Islet of Langerhans (tissue), 1 donor: Measurements from ENCODE around the gene MMP24.
"Not testable (repeated sequence)": the region's sequence is repeated elsewhere in the genome, so short reads cannot be mapped to it uniquely, and the experiment has no call there.

Experiments used
- FAIRE-seq: peaks from one replicate; lab custom pipeline; 2011; peaks lifted over from hg19 to GRCh38; lab: Jason Lieb, UNC

Gene MMP24

DNA sequence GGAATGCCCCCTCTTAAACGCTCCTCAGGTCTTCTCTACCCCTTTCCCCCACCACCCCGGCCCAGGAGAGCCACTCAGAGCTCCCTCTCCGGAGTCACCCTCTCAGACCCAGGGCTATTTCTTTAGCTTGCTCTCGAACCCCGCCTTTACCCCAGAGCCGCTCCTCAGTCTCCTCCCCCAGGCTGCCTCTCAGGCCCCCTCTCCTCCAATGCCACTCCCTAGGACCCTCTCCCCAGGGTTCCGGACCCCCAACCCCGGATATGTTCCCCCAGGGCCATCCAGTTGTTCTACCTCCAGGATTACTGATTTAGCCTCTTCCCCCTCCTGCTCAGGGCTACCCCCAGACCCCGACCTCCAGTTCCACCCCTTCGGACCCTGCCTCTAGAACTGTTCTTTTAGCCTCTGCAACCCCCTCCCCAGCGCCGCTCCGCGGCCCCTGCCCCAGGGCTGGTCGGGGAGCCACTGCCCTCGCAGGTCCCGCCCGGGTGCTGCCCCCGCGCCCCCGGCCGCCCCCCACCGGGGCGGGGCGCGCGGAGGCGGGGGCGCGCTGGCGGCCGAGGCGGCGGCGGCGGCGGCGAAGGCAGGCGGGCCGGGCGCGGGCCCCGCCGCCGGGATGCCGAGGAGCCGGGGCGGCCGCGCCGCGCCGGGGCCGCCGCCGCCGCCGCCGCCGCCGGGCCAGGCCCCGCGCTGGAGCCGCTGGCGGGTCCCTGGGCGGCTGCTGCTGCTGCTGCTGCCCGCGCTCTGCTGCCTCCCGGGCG lies at the start of gene MMP24:
MMP24 (plus strand) TSS at position 565 of the 758 bp plus-strand sequence; CDS start at position 614, 49 bp downstream.
- FAIRE-seq: no peak

DNA sequence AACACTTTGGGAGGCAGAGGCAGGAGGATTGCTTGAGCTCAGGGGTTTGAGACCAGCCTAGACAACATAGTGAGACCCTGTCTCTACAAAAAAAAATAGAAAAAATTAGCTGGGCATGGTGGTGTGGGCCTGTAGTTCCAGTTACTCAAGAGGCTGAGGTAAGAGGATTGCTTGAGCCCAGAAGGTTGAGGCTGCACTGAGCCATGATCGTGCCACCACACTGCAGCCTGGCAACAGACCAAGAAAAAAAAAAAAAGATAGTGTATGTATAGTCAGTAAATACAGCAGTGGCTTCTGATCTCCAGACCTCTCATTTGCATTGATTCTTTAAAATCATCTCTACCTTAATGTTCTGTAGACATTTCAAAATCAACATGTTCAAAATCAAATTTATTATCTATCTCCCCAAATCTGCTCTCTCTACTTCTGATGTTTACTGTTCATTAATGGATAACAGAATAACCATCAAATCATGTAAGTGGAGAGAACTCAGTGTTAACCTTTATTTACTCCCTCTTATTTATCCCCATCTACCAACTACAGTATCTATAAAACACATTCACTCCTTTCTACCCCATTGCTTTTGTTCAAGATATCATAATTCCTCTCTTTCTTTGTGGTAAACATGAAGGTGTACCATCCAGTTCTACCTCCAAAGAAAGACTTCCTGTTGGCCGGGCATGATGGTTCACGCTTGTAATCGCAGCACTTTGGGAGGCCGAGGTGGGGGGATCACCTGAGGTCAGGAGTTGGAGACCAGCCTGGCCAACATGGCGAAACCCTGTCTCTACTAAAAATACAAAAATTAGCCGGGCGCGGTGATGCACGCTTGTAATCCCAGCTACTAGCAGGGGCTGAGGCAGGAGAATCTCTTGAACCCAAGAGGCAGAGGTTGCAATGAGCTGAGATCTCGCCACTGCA lies 46.9 kb upstream of the MMP24 start:
- no peak for FAIRE-seq

DNA sequence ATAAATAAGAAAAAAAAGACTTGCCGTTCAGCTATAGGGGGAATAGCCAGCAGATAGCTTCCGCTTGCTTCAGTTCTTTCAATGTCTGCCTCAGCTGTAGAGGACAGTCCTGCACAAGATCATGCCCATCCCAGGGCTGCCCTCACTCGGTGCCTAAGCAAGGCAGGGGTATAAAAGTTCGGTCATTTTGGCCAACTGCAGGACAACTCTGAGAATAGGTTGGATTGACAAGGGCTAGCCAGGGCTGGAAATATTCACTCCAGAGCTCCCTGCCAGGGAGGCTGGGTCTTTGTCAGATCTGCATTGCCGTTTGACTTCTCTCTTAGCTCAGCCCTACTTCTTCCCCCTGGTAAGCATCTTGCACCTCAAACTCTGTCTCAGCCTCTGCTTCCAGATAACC lies 46.2 kb upstream of the MMP24 start:
- no peak for FAIRE-seq

DNA sequence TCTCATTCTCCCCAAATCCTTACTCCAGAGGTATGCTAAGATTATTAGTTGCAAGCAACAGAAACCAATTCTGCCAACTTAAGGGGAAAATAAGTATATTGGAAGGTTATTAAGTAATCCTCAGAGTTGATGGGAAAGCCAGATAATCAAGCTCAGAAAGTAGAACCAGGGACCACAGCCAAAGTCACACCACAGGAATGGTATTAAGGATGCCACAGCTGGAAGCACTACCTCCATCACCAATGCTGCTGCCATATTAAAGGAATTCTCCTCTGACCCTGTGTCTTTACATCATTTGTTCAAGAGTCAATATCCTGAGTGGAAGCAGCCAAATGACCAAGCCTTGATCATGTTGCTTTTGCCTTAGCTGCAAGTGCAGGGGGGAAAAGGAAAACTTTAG lies 44.8 kb upstream of the MMP24 start:
- no peak for FAIRE-seq

DNA sequence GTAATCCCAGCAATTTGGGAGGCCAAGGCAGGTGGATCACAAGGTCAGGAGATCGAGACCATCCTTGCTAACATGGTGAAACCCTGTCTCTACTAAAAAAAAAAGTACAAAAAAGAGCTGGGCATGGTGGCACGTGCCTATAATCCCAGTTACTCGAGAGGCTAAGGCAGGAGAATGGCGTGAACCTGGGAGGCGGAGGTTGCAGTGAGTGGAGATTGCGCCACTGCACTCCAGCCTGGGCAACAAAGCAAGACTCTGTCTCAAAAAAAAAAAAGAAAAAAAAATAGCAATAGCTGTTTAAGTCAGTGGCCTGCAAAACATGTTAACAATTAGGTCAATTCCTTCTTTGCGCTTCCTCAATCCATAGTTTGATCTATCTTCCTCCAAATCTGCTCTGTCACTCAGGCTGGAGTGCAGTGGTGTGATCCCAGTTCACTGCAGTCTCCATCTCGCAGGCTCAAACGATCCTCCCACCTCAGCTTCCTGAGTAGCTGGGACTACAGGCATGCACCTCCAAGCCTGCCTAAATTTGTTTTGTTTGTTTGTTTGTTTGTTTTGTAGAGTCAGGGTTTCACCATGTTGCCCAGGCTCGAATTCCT lies 39.7 kb upstream of the MMP24 start:
- FAIRE-seq: not testable (repeated sequence)

DNA sequence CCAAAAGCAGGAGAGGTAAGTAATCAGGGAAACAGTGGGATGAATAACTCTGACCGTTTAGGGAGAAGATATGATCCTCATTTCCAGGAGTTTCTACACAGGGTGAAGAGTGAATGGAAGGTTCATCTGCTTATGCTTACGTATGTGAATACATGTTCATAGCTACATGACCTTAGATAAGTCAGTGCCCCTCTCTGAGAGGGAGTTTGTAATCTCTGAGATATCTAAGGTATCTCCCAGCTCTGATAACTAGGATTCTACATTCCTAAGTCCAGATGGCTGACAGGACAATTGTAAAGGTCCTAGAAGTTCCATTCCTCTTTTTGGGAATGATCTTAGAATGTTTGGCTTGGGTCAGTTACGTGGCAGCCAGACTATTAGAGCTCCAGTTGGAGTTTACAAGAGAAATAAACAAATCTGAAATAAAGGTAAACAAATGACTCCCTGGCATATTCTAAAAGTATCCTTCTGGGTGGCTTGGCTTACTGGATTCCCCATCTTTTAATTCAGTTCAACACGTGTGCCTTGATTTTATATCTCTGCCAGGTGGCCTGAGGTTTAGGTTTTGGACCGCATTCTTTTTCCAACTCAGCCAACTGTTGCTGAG lies 38.8 kb upstream of the MMP24 start:
- FAIRE-seq: no peak

DNA sequence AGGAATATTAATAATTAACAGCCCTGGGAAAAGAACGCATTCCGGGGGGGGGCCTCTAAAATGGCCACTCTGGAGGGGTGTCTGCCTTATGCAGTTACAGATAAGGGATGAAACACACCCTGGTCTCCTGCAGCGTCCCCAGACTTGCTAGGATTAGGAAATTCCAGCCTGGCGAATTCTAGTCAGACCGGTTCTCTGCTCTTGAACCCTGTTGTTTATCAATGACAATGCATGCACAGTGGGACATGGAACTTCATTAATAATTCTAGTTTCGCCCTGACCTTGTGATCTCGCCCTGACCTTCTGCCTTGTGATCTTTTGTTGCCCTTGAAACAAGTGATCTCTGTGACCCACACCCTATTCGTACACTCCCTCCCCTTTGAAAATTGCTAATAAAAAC lies 37.3 kb upstream of the MMP24 start:
- not testable (repeated sequence) for FAIRE-seq

DNA sequence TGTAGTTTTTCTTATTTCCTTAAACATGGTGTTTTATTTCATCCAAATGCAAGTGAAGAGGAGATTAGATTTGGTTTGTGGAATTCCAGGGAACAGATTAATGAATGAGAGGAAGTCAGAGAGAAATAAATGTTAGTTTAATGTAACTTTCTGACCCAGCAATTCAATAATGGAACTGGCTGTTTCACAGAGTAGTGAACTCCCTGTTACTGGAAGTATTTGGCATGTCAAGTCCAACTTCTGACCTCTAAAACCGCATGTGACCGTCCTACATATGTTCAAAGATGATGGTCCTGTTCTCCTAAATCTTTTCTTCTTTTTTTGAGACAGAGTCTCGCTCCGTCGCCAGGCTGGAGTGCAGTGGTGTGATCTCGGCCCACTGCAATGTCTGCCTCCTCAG lies 35.9 kb upstream of the MMP24 start:
- FAIRE-seq: no peak

DNA sequence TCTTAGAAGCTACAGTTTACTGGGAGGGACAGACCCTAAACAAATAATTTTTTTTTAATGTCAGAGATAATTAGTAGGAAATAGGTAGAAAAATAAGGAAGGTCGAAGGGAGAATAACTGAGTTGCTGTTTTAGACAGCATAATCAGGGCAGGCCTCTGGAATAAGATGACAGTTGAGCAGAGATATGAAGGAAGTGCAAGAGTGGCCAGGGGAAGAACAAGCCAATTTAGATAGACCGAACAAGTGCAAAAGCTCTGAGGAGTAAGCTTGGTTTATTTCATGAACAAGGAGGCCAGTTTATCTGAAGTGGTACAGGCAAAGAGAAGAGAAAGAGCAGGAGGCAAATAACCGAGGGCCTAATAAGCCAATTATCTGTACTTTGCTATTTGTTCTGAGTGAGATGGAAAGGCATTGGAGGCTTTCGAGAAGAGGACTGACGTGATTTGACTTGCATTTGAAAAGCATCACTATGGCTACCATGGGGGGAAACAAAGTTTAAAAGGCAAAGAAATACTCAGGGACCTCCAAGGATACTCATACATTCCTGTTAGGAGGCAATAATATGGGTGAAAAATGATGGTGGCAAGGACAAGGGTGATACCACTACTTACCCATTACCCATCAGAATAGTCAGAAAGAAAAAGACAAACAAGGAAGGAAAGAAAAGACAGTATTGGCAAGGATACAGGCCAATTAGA lies 34.9 kb upstream of the MMP24 start:
- FAIRE-seq: no peak

DNA sequence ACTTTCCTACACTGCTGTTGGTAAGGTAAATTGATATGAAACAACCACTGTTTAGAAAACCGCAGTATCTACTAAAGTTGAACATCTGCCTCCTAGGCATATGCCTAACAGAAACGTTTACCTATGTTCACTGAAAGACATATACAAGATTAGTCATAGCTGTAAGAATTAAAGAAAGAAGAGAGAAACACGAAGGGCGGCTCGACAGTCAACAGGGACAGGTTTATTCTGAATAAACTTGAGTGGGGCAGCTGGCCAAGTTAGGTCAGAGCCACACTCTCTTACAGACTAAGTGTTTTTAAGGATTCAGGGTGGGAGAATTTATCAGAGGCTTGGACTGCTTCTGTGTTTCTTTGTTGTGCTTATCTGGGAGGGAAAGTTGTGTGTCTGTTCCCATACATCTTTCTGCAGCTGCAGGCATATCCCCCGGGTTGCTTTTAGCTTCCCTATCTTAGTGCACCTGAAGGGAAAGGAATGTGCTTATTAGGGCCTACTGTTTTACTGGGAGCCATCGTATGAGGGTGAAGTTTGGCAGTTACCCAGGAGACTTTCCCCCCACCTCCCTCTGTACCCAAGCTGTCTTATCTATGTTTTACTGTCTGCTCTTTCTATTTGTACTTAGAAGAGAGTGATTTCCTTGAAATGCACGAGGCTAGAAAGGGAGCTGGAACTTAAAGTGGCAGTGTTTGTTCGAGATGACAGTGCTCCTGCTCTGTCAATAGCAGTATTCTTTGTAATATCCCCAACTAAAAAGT lies 34.2 kb upstream of the MMP24 start:
- FAIRE-seq: no peak

DNA sequence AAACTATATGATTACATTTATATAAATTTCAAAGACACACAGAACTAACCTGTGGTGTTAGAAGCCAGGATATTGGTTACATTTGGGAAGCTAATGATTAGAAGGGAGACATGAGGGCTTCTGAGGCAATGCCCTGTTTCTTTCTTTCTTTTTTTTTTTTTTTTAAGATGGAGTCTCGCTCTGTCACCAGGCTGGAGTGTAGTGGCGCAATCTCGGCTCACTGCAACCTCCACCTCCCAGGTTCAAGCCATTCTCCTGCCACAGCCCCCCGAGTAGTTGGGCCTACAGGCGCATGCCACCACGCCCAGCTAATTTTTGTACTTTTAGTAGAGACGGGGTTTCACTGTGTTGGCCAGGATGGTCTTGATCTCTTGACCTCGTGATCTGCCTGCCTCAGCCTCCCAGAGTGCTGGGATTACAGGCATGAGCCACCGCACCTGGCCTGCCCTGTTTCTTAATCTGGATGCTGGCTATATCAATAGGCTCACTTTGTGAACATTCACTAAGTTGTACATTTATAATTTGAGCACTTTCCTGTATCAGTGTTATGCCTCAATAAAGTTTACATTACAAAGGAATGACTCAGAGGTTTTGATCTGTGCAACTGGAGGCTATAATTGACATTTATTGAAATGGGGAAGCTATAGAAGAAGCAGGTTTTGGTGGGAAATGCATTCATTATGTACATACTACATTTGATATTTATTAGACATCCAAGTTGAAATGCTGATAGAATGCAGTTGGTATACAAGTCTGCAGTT lies 33.3 kb upstream of the MMP24 start:
- not testable (repeated sequence) for FAIRE-seq

DNA sequence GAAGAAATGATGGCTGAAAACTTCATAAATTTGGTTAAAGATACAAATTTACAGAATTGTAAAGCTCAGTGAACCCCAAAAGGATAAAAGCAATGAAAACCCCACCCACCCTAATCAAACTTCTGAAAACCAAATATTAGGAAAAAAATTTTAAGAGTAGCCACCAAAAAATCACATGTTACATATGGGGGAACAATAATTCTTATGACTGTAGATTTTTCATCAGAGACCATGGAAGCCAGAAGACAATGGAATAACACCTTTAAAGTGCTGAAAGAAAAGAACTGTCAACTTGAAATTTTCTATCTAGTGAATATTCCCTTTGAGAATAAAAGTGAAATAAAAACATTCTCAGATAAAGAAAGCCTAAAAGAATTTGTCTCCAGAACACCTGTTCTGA lies 30.2 kb upstream of the MMP24 start:
- no peak for FAIRE-seq

DNA sequence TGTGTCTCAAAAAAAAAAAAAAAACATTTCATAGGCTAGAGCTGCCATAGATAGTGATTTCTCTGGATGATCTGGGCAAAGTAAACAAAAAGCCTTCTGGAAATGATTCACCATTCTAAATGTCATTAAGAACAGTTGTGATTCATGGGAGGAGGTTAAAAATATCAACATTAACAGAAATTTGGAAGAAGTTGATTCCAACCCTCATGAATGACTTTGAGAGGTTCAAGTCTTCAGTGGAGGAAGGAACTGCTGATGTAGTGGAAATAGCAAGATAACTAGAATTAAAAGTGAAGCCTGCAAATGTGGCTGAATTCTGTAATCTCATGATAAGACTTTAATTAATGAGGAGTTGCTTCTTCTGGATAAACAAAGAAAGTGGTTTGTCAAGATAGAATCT lies 26.8 kb upstream of the MMP24 start:
- FAIRE-seq: no peak

DNA sequence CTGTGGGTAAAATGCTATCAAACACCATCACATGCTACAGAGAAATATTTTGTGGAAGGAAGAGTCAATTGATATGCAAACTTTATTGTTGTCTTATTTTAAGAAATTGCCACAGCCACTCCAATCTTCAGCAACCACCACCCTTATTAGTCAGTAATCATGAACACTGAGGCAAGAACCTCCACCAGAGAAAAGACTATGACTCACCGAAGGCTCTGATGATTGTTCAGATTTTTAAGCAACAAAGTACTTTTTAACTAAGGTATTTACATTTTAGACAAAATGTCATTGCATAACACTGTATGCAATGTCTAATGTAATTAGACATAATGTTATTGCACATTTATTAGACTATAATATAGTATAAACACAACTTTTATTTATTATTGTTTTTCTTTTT lies 26.2 kb upstream of the MMP24 start:
- FAIRE-seq: no peak

DNA sequence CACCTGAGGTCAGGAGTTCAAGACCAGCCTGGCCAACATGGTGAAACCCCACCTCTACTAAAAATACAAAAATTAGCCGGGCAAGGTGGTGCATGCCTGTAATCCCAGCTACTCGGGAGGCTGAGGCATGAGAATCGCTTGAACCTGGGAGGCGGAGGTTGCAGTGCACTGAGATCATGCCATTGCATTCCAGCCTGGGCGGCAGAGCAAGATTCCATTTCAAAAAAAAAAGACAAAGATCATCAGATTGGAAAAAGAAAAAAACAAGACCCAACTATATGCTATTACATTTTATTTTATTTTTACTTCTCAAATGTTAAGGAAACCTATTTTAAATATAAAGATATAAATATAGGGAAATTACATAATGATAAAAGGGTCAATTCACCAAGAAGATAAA lies 25.0 kb upstream of the MMP24 start:
- FAIRE-seq: not testable (repeated sequence)

DNA sequence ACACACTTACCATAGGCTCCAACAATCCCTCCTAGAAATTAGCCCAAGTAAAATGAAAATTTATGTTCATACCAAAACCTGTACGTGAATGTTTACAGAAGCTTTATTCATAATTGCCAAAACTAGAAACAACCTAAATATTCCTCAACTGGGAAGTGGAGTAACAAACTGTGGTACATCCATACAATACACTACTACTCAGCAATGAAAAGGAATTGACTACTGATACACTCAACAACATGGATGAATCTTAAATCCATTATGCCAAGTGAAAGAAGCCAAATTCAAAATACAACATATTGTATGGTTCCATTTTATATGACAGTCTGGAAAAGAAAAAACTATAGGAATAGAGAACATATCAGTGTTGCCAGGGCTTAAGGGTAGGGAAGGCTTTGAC lies 19.7 kb upstream of the MMP24 start:
- FAIRE-seq: no peak

DNA sequence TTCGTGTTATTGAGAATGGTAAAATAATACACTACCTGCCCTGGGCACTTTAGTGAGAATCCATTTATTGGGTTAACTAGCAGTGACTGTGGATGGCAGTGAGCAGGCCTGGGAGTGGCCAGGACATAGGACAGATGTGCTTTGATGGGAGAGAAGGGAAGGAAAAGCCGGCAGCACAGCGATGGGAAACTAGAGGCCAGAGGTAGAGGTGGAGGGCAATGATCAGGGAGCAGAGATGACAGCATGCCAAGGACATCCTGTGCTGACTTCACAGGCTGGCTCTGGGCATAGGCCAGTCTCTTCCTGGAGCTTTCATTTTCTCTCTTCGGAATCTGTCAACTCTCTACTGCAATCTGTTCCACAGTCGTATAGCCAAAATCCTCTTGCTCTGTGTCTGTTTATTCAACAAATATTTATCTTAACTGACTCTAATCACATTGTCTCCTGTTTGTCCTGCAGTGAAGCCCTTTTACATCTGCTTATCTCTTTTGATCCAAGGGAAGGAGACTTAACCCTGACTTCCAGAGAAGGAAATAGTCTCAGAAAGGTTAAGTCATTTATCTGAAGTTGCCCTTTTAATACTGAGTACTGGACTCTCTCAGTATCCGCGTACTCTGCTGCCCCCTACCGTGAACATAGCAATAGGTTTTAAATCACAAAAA lies 18.4 kb upstream of the MMP24 start:
- FAIRE-seq: peak; percentile 89

DNA sequence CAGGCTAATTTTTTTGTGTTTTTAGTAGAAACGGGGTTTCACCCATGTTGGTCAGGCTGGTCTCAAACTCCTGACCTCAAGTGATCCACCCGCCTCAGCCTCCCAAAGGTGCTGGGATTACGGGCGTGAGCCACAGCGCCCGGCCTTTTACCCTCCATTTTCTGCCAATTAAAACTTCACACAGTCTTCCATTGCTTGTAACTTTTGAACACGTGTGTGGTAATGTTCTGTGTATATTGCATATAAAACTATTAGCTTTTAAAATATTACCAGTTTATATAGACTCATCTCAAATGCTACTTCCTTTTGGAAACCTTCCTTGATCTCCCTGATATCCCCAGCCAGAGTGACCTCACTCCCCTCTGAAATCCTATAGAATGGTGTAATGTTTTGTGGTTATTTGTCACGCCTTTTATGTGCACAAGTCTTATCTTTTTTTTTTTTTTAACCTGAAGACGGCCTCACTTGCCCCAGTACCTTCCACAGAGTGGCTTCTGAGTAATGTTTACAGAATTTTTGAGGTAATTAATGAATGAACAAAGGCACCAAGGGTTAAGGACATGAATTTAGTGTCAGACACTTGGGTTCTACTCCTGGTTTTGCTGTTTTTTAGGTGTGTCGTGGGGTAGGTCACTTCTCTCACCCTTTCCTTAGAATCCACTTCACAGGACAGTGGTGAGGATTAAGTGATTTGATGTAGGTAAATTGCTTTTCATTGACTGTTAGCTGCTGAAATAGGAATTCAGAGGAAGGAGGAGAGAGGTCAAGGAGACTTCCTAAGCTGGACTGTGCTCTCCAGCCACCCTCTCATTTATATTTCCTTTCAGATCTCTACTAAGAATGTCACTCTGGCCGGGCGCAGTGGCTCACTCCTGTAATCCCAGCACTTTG lies 11.2 kb upstream of the MMP24 start:
- FAIRE-seq: no peak

DNA sequence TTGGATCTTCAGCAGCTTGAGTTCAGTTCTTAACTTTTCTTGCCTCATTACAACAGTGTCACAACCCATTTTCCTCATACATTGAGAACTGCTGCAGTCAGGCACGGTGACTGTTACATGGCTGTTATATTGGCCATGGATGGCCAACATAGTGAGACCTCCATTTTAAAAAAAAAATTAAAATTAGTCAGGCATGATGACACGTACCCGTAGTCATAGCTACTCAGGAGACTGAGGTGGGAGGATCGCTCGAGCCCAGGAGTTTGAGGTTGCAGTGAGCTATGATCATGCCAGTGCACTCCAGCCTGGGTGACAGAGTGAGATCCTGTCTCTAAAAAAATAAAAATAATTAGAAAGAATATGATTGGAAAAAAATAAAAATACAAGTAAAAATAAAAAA lies 9.9 kb upstream of the MMP24 start:
- FAIRE-seq: no peak
